GM18519 (cell line): ENCODE measurements around the gene TPCN2.
"Not testable (repeated sequence)": the region's sequence is repeated elsewhere in the genome, so short reads cannot be mapped to it uniquely, and the experiment has no call there.

ENCODE experiments used
- ATAC-seq: cut with Tn5 transposase; IDR thresholded peaks from one replicate; pipeline ENCODE4 v1.9.1; 2021; ENCODE audit warnings: mild to moderate bottlenecking, moderate library complexity; ENCODE audit not compliant: unreplicated experiment, low FRiP score

Gene TPCN2

DNA sequence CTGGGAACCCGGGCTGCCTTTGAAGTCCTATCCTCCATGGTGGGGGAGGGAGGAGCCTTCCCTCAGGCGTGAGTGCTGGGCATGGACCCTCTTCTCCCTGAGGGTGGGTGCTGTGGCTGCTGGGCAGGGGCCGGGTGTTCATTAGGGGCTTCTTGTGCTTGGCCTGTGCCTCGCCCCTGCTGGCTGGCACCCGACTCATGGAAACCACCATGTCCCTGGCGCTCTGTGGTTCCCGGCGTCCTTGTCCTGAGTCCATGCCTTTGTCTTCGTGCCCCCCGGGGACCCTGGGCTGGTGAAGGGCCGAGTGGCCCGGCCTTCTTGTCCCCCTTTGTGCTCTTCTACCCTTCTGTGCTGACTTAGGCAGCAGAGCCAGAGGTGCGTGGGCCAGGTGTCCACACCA lies 23.2 kb downstream of the TPCN2 start:
- no peak for ATAC-seq

DNA sequence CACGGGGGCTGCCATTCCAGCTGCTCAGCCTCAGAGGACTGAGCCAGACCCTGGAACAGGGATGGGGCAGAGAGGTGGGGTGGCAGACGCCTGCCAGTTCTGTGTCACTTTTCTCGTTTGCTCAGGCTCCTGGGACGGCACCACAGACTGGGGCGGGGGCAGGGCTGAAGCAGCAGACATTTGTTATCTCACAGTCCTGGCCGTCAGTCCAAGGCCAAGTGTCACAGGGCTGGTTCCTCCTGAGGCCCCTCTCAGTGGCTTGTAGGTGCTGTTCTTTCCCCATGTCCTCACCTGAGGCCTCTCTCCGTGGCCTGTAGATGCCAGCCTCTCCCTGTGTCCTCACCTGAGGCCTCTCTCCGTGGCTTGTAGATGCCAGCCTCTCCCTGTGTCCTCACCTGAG lies 24.7 kb downstream of the TPCN2 start:
- no peak for ATAC-seq

DNA sequence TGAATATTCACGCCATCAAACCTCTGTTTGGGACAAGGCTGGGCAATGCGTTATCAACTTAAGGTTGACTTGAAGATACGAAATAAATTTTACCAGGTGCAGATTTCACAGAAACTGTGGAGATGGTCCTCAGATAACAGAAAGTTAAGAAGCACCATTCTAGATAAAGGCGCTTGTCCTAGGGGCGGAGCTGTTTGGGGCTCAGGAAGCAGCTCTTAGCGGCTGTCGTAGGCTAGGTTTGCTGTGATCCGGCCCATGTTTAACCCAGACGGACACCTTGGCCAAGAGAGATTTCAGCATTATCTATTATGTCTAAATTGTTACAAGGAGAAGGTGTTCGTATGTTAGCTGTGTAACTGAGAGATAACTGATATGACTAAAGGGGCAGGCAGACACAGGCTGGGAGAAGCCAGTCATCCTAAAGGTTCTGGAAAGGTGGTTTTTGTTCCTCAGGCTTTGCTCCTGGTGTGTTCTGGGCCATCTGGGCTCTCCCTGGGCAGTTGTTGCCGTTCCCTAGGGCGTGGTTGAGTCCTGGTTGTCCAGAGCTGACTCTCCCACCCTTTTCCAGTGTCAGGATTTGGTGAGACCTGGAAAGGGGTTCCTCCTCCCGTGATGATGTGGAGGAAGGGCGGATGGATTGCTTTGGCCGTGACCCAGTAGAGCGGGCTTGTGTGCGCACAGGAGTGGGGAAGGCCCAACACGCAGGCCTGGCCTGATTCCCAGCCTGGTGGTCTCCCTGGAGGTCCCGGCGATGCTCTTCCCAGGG lies 25.8 kb downstream of the TPCN2 start:
- no peak for ATAC-seq

GRCh38 chr11:69075421-69076128 lies 26.8 kb downstream of the TPCN2 start:
- ATAC-seq: no peak

DNA sequence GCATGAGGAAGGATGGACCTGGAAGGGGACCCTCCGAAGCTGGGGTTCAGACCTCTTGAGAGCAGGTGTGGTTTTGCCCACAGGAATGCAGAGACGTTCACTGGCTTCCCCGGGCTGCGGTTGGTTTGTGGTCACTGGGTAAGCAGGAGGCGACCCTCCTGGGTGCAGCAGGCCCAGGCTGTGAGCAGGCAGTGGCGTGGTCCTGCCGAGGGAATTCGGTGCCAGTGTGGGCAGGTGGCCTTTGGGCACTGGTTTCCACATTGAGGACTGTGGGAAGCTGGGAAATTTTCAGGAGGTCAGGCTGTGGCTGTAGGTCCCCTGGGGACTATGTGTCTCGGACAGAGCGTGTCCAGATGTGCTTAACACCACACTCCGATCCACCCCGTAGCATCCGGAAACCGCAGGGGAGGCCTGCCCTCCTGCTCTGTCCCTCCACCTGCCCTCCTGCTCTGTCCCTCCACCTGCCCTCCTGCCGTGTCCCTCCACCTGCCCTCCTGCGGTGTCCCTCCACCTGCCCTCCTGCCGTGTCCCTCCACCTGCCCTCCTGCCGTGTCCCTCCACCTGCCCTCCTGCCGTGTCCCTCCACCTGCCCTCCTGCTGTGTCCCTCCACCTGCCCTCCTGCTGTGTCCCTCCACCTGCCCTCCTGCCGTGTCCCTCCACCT lies 27.5 kb downstream of the TPCN2 start:
- no peak for ATAC-seq

DNA sequence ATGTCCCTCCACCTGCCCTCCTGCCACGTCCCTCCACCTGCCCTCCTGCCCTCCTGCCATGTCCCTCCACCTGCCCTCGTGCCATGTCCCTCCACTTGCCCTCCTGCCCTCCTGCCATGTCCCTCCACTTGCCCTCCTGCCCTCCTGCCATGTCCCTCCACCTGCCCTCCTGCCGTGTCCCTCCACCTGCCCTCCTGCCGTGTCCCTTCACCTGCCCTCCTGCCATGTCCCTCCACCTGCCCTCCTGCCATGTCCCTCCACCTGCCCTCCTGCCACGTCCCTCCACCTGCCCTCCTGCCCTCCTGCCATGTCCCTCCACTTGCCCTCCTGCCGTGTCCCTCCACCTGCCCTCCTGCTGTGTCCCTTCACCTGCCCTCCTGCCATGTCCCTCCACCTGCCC lies 28.2 kb downstream of the TPCN2 start:
- ATAC-seq: not testable (repeated sequence)

GRCh38 chr11:69078508-69078907 lies 29.8 kb downstream of the TPCN2 start:
- ATAC-seq: no peak

- ATAC-seq: no peak
Measured at GRCh38 chr11:69078930-69079605, 30.3 kb downstream of the TPCN2 start.

GRCh38 chr11:69079661-69080256 lies 31.0 kb downstream of the TPCN2 start:
- ATAC-seq: no peak

- no peak for ATAC-seq
Measured at GRCh38 chr11:69080257-69080995, 31.7 kb downstream of the TPCN2 start.

- no peak for ATAC-seq
Measured at GRCh38 chr11:69081180-69081579, 32.4 kb downstream of the TPCN2 start.

- ATAC-seq: no peak
Measured at GRCh38 chr11:69083531-69084247, 35.0 kb downstream of the TPCN2 start.

DNA sequence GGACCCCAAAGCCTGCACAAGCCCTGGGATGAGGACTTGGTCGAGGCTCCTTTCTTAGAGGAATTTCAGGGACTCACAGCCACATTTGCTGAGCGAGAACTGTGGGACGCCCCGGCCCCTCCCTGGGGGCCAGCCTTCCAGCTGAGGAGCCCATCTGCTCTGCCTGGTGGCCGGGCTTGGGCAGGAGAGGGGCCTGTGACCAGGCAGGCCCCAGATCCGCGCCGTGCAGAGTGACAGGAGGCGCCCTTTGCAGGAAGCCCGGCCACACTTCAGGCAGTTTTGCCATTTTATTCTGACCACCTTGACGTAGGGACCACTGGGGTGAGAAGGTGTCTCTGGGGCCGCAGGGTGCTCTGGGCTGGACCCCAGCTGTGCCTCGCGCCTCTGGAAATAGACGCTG lies 35.6 kb downstream of the TPCN2 start:
- no peak for ATAC-seq

DNA sequence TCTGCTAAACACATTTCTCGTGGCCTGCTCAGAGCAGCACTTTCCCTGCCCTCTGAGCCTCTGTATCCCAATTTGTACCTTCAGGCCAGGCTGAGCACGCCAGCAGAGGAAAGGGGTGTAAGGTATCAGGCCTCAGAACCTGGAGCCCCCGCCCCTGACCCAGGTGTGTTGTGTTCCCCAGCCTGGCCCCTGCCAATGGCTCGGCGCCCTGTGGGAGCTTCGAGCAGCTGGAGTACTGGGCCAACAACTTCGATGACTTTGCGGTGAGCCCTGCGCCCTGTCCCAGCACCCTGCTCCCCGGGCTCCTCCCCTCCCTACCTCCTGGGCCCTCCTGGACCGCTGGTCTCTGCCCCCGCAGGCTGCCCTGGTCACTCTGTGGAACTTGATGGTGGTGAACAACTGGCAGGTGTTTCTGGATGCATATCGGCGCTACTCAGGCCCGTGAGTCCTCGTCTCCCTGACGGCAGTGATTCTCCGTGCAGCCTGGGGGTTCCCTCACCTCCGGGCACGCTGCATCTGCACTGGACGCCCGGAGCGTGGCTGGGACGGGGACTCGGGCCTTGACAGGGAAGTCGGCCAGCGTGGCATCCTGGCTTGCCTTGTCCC lies 36.9 kb downstream of the TPCN2 start:
- no peak for ATAC-seq

GRCh38 chr11:69086152-69087132 lies 37.7 kb downstream of the TPCN2 start:
- no peak for ATAC-seq

DNA sequence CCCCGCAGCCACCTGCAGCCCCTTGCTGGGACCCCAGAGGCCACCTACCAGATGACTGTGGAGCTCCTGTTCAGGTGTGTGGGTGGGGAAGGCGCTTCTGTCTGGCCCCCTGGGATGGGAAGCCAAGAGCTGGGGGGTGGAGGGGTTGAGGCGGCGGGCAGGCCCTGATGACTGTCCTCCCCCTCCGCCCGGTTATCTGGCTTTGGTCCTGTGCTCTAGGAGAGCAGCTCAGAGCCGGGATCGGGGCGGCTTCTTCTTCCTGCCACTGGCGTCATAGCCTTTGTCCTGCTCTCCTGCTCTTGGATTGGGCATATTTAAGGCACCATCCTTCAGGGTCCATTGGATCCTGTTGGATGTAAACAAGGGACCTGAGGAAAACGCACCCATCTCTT lies 38.4 kb downstream of the TPCN2 start:
- no peak for ATAC-seq

- ATAC-seq: no peak
Measured at GRCh38 chr11:69087811-69088210, 39.1 kb downstream of the TPCN2 start.

DNA sequence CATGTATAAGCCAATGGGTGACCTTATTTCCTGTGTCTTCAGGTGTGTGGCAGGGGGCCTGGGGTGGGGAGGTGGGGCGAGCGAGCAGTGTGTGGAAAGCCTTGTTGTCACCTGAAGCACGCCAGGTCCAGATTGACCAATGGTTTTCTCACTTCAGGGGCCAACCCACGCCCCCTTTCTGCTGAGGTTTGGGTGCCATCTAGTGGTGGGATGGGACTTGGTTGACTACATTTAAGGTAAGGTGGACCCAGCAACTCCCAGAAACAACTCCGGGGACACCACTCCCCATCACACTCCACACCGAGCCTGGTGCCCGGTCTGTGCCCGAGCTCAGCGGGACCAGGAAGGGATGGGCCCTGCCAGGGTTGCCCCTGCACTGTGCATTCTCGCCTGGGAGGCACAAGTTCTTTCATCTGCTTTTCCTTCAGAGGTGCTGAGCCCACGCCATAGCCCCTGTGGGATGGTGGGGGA lies 40.0 kb downstream of the TPCN2 start:
- no peak for ATAC-seq
